ENCODE measurements around the gene CERKL. TPM values are rescaled to one million over a fixed set of nuclear protein-coding genes. Genes with fewer than 3 reads are reported as not detected.

CERKL gene
- total and polyA plus RNA-seq, 12 donors = not detected

DNA sequence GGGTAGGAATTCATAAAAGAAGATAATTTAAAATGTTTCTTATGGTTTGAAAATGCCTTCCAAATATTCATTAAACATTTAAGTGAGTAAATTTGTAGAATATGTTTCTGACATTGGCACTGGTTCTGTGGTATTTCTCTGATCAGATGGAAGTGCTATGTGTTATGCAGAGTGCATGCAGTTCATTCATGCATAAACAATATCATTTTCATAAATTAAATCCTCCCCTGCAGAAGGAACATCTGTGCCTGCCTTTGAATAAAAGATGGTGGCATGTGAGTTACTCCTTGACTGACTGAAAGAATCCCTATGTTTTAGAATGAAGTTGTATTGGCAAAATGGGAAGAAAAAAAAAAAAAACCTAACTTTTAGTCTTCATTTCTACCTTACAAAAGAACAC is 17.6 kb upstream of the CERKL start:
- TF ChIP-seq, protein P1, sequence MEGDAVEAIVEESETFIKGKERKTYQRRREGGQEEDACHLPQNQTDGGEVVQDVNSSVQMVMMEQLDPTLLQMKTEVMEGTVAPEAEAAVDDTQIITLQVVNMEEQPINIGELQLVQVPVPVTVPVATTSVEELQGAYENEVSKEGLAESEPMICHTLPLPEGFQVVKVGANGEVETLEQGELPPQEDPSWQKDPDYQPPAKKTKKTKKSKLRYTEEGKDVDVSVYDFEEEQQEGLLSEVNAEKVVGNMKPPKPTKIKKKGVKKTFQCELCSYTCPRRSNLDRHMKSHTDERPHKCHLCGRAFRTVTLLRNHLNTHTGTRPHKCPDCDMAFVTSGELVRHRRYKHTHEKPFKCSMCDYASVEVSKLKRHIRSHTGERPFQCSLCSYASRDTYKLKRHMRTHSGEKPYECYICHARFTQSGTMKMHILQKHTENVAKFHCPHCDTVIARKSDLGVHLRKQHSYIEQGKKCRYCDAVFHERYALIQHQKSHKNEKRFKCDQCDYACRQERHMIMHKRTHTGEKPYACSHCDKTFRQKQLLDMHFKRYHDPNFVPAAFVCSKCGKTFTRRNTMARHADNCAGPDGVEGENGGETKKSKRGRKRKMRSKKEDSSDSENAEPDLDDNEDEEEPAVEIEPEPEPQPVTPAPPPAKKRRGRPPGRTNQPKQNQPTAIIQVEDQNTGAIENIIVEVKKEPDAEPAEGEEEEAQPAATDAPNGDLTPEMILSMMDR (IDR thresholded peaks at IDR 0.05) = no peak
- intact Hi-C loops (cut with DNase I) = no loop called here
- peaks cover 0 to 83% (median 58%) of the 10 kb centered on the region in 7 donors for H3K27me3 ChIP-seq
- peaks cover 0 to 4% (median 0%) of the 10 kb centered on the region in 11 donors for H3K9me3 ChIP-seq
- ATAC-seq (no peak), DNase-seq (no peak)
- no peak overlapping the region for H3K27ac ChIP-seq
- no peaks in the 10 kb centered on the region for H3K36me3 ChIP-seq
- peaks cover 0 to 8% (median 0%) of the 10 kb centered on the region in 9 donors for H3K4me1 ChIP-seq
- no peak overlapping the region for H3K4me3 ChIP-seq

DNA sequence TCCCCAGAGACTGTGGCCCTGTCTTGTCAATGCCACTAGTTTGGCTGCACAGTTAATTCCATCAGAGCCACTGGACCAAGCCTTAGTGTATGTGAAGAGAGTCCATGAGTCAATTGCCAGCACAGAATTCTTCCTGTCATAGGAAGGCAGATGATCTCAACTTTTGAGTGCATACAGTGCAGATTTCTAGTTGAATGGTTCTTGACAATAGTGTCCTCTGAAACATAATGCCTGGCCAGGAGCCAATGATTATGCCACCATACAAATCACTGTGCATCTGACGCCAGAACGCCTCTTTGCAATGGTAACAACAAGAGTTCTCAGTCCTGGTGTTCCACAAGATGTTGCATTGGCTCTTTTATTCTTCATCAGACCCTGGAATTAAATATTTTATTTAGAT is 16.3 kb upstream of the CERKL start:
- ATAC-seq (no peak), DNase-seq (no peak)
- Histone ChIP-seq H3K27me3 (peaks cover 0 to 70% (median 46%) of the 10 kb centered on the region in 7 donors), H3K27ac (no peak overlapping the region), H3K4me3 (no peak overlapping the region), H3K36me3 (no peaks in the 10 kb centered on the region), H3K9me3 (peaks cover 0 to 2% (median 0%) of the 10 kb centered on the region in 11 donors), H3K4me1 (peaks cover 0 to 6% (median 0%) of the 10 kb centered on the region in 9 donors)
- 60 to 65% methylated on average over 2 of the region's 2 CpGs for WGBS, 2 donors
- TF ChIP-seq, protein P1 (IDR thresholded peaks at IDR 0.05) = no peak
- intact Hi-C loops (cut with DNase I) = no loop called here

DNA sequence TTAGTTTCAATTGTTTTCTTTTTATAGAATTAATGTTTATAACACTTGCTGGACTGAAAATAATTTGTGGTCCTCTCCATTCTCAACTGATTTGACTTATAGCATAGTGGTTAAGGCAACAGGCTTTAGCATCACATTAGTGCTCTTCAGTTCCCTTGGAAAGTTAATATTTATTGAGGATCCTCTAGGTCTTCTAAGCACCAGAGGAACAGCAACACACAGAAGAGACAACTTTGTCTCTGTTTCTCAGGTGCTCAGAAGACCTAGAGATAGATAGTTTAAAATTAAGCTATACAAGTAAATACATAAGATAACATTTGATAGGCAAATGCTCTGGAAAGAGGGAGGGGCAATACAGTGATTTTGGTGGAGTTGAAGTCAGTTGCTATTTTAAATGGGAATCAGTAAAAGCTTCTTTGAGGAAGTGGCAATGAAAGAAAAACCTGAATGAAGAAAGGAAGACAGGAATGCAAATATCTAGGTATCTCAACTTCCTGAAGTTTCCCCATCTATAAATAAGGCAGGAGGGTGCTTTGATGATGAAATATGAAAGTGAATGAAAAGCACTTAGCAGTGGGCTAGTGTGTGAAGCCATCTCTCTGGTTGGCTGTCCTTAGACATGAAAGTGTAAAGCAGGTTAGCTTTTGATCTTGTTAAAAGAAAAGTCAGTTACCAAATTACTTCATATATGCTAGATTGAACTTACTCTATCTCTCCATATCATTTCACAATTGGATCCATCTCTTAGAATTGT is 15.5 kb upstream of the CERKL start:
- DNase-seq = no peak
- H3K27ac ChIP-seq = no peak overlapping the region
- H3K27me3 ChIP-seq = peaks cover 0 to 66% (median 45%) of the 10 kb centered on the region in 7 donors
- H3K4me3 ChIP-seq = no peak overlapping the region
- TF ChIP-seq, protein P1 (IDR thresholded peaks at IDR 0.05) = no peak
- no peaks in the 10 kb centered on the region for H3K36me3 ChIP-seq
- ATAC-seq = no peak
- no peaks in the 10 kb centered on the region for H3K9me3 ChIP-seq
- intact Hi-C loops (cut with DNase I) = no loop called here
- no peaks in the 10 kb centered on the region for H3K4me1 ChIP-seq

DNA sequence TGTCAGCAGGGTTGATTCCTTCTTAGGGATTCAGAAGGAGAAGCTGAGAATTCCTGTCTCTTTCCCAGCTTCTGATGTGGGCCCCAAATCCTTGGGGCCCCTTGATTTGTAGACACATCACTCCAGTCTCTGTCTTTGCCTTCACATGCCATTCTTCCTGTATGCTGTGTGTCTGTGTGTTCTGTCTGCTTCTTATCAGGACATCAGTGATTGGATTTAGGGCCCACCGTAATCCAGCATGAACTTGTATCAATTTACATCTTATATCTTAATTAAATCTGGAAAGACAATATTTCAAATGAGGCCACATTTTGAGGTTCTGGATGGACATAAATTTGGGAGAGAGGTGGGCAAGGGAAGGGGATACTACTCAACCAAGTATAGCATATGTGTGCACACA is 13.7 kb upstream of the CERKL start:
- DNase-seq (no peak), ATAC-seq (no peak)
- WGBS, 2 donors = 72 to 79% methylated on average over 1 of the region's 1 CpG
- Histone ChIP-seq H3K4me3 (no peak overlapping the region), H3K27ac (no peak overlapping the region), H3K4me1 (no peaks in the 10 kb centered on the region), H3K27me3 (peaks cover 0 to 55% (median 32%) of the 10 kb centered on the region in 7 donors), H3K36me3 (no peaks in the 10 kb centered on the region), H3K9me3 (peaks cover 0 to 14% (median 6%) of the 10 kb centered on the region in 11 donors)
- intact Hi-C loops (cut with DNase I) = no loop called here
- TF ChIP-seq, protein P1 (IDR thresholded peaks at IDR 0.05) = no peak
